ENCODE data around the gene DMAC2.
"Not testable (repeated sequence)": the region's sequence is repeated elsewhere in the genome, so short reads cannot be mapped to it uniquely, and the experiment has no call there.

Gene DMAC2

GRCh38 chr19:41452584-41453275 lies 13.0 kb upstream of the DMAC2 start:
- Histone ChIP-seq H3K9me3 (ENCODE audit: control insufficient read depth, insufficient read depth, low read length) (no peaks in the 10 kb centered on the region), H3K9ac (ENCODE audit: low read depth, low read length) (no peak overlapping the region), H3K4me1 (ENCODE audit: insufficient read depth, low read length) (no peaks in the 10 kb centered on the region), H3K36me3 (ENCODE audit: insufficient read depth, low read length) (no peaks in the 10 kb centered on the region)

DNA sequence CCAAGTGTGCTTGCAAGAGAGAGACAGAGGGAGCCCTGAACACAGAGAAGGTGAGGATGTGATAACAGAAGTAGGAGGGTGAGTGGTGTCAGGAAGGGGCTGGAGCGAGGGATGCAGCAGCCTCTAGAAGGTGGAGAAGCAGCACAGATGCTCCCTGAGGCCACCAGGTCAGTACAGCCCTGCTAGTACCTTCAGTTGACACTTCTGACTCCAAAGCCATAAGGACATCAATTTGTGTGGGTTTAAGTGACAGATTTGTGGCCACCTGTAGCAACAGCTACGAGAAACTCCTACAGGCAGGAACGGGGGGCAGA lies 10.1 kb upstream of the DMAC2 start:
- H3K9ac ChIP-seq (ENCODE audit: low read depth, low read length), result no peak overlapping the region
- no peaks in the 10 kb centered on the region for H3K9me3 ChIP-seq (ENCODE audit: control insufficient read depth, insufficient read depth, low read length)
- H3K4me1 ChIP-seq (ENCODE audit: insufficient read depth, low read length), result no peaks in the 10 kb centered on the region

GRCh38 chr19:41449079-41449864 lies 9.6 kb upstream of the DMAC2 start:
- peak overlapping the region; percentile 32 for H3K9ac ChIP-seq (ENCODE audit: low read depth, low read length)
- no peaks in the 10 kb centered on the region for H3K9me3 ChIP-seq (ENCODE audit: control insufficient read depth, insufficient read depth, low read length)
- H3K4me1 ChIP-seq (ENCODE audit: insufficient read depth, low read length), result no peaks in the 10 kb centered on the region
- no peaks in the 10 kb centered on the region for H3K36me3 ChIP-seq (ENCODE audit: insufficient read depth, low read length)

More for the DNA sequence above, 10.1 kb upstream of the DMAC2 start:
- no peaks in the 10 kb centered on the region for H3K36me3 ChIP-seq (ENCODE audit: insufficient read depth, low read length)

GRCh38 chr19:41447732-41448332 lies 8.1 kb upstream of the DMAC2 start:
- Histone ChIP-seq H3K9me3 (ENCODE audit: control insufficient read depth, insufficient read depth, low read length) (no peaks in the 10 kb centered on the region), H3K4me1 (ENCODE audit: insufficient read depth, low read length) (0 out of 2 replicates have a peak, but pooled peaks cover 3% of the 10 kb centered on the region), H3K36me3 (ENCODE audit: insufficient read depth, low read length) (no peaks in the 10 kb centered on the region), H3K9ac (ENCODE audit: low read depth, low read length) (no peak overlapping the region)

- Histone ChIP-seq H3K4me1 (ENCODE audit: insufficient read depth, low read length) (0 out of 2 replicates have a peak, but pooled peaks cover 3% of the 10 kb centered on the region), H3K9me3 (ENCODE audit: control insufficient read depth, insufficient read depth, low read length) (no peaks in the 10 kb centered on the region), H3K9ac (ENCODE audit: low read depth, low read length) (no peak overlapping the region), H3K36me3 (ENCODE audit: insufficient read depth, low read length) (no peaks in the 10 kb centered on the region)
These were observed 5.9 kb upstream of the DMAC2 start for GRCh38 chr19:41445575-41445974.

- 0 out of 2 replicates have a peak, but pooled peaks cover 3% of the 10 kb centered on the region for H3K4me1 ChIP-seq (ENCODE audit: insufficient read depth, low read length)
- no peaks in the 10 kb centered on the region for H3K9me3 ChIP-seq (ENCODE audit: control insufficient read depth, insufficient read depth, low read length)
- H3K9ac ChIP-seq (ENCODE audit: low read depth, low read length), result no peak overlapping the region
- no peaks in the 10 kb centered on the region for H3K36me3 ChIP-seq (ENCODE audit: insufficient read depth, low read length)
These were observed 4.2 kb upstream of the DMAC2 start for GRCh38 chr19:41443813-41444455.

DNA sequence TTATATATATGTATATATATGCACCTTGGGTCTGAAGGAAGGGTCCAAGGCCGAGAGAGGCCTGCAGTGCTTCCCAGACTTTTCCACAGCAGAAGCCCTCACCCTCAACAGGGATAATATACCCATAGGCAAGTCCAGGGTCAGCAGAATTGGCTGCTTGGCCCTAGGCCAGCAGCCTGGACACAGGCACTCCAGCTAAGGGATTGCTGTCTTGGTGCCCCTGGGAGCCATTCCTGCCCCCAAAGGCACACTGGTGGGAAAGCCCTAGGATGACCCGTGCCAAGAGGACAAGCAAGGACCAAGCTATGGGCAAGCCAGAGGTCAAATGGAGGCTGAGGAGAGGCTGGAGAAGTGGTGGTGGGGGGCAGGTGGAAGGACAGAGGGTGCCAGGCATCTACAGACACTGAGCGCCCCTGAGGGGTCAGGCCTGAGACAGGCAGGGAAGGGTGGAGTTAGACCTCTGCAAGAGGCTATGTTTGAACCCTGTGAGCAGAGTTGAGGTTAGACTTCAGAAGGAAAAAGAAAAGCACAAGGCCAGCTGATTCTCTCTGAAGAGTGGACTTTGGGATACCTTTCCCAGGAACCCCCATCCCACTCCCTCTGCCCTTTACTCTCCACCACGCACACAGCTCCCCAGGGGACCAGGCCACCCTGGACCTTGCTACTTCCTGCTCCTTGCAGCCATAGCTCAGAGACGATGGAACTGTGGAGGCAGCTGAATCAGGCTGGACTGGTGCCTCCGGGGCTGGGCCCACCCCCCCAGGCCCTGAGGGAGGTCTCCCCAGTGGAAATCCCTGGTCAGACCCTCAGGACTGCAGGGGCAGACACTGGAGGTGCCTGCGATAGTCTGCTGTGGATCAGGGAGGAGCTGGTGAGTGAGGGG lies 3.0 kb upstream of the DMAC2 start, which contains the start of gene ERICH4:
ERICH4 (plus strand) TSS at position 684 of the 883 bp plus-strand sequence; CDS start at position 698, 14 bp downstream.
- 0 out of 2 replicates have a peak, but pooled peaks cover 3% of the 10 kb centered on the region for H3K4me1 ChIP-seq (ENCODE audit: insufficient read depth, low read length)
- no peaks in the 10 kb centered on the region for H3K9me3 ChIP-seq (ENCODE audit: control insufficient read depth, insufficient read depth, low read length)
- H3K36me3 ChIP-seq (ENCODE audit: insufficient read depth, low read length), result peaks cover 3% of the 10 kb centered on the region; the same call in 1 of the 2 replicates
- no peak within 1 kb of the TSS for H3K9ac ChIP-seq (ENCODE audit: low read depth, low read length)

GRCh38 chr19:41441321-41441945 lies 1.7 kb upstream of the DMAC2 start:
- H3K9me3 ChIP-seq (ENCODE audit: control insufficient read depth, insufficient read depth, low read length), result no peaks in the 10 kb centered on the region
- H3K36me3 ChIP-seq (ENCODE audit: insufficient read depth, low read length), result peaks cover 3% of the 10 kb centered on the region; the same call in 1 of the 2 replicates
- H3K9ac ChIP-seq (ENCODE audit: low read depth, low read length), result no peak overlapping the region
- H3K4me1 ChIP-seq (ENCODE audit: insufficient read depth, low read length), result 0 out of 2 replicates have a peak, but pooled peaks cover 3% of the 10 kb centered on the region

DNA sequence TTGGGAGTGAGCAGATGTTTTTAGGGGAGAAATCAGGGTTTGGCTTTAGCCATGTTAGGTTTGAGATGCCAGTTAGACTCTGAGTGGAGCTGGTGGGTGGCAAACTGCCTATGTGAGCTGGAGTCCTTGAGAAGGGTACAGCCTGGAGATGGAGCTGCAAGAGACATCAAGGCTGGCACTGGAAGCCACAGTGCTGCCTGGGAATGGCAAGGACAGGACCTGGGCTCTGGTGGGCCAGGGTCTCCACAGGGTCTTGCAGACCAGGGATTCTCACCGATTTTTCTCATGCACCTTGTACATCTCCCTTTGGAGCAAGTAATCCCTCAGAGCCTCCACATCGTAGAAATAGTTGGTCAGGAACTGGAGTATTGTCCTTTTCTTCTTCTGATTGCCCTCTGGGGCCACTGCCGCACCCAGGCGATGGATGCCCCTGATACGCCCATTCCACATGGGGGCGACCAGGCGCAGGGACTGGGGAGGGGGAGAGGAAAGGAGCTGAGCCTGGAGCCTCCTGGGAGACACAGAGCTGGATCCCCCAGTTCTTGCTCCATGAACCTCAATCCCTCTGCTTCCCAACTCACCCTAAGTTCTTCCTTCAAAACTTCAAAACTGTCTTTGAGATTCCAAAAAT lies 1.7 kb downstream of the DMAC2 start:
- H3K4me1 ChIP-seq (ENCODE audit: insufficient read depth, low read length), result no peaks in the 10 kb centered on the region
- no peak overlapping the region for H3K9ac ChIP-seq (ENCODE audit: low read depth, low read length)
- peaks cover 3% of the 10 kb centered on the region; the same call in 1 of the 2 replicates for H3K36me3 ChIP-seq (ENCODE audit: insufficient read depth, low read length)
- no peaks in the 10 kb centered on the region for H3K9me3 ChIP-seq (ENCODE audit: control insufficient read depth, insufficient read depth, low read length)

DNA sequence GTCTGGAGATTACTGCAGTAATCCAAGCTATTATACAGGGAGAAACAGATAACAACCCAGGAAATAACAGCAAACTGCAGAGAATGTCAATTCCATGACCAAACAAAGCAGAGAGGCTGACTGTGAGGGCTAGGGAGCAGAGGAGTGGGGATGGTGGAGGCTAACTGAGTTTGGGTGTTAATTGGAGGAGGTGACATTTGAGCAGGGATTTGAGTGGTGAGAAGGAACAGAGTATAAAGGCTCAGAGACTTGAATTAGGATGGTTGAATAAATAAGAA lies 3.1 kb downstream of the DMAC2 start:
- no peak overlapping the region for H3K9ac ChIP-seq (ENCODE audit: low read depth, low read length)
- H3K9me3 ChIP-seq (ENCODE audit: control insufficient read depth, insufficient read depth, low read length), result no peaks in the 10 kb centered on the region
- H3K4me1 ChIP-seq (ENCODE audit: insufficient read depth, low read length), result no peaks in the 10 kb centered on the region
- peaks cover 6% of the 10 kb centered on the region; the same call in 1 of the 2 replicates for H3K36me3 ChIP-seq (ENCODE audit: insufficient read depth, low read length)

- Histone ChIP-seq H3K4me1 (ENCODE audit: insufficient read depth, low read length) (no peaks in the 10 kb centered on the region), H3K9ac (ENCODE audit: low read depth, low read length) (no peak overlapping the region), H3K9me3 (ENCODE audit: control insufficient read depth, insufficient read depth, low read length) (no peaks in the 10 kb centered on the region), H3K36me3 (ENCODE audit: insufficient read depth, low read length) (peaks cover 10% of the 10 kb centered on the region; the same call in 1 of the 2 replicates)
These were observed 3.6 kb downstream of the DMAC2 start for GRCh38 chr19:41435936-41436673.

DNA sequence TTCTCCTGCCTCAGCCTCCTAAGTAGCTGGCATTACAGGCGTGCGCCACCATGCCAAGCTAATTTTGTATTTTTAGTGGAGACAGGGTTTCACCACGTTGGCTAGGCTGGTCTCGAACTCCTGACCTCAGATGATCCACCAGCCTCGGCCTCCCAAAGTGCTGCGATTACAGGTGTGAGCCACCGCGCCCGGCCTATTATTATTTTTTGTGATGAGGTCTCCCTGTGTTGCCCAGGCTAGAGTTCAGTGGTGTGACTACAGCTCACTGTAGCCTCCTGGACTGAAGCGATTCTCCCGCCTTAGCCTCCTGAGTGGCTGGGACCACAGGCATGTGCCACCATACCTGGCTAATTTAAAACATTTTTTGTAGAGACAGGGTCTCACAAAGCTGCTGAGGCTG lies 4.3 kb downstream of the DMAC2 start:
- not testable (repeated sequence) for H3K9me3 ChIP-seq (ENCODE audit: control insufficient read depth, insufficient read depth, low read length); H3K4me1 ChIP-seq (ENCODE audit: insufficient read depth, low read length); H3K36me3 ChIP-seq (ENCODE audit: insufficient read depth, low read length); H3K9ac ChIP-seq (ENCODE audit: low read depth, low read length)
